HEK293 (cell line): ENCODE data around the gene LIPK.

Source experiments
- GFI1B ChIP-seq: fragments of 450-650 bp; formaldehyde crosslinking; IDR thresholded peaks from 2 replicates; pipeline ENCODE4 v1.5.1; 2016; ENCODE audit warnings: missing biosample characterization, missing genetic modification characterization
- KLF16 ChIP-seq: fragments of 450-650 bp; formaldehyde crosslinking; IDR thresholded peaks from 2 replicates; pipeline ENCODE4 v1.5.1; 2017; ENCODE audit warnings: missing biosample characterization, missing genetic modification characterization
- TCF7L2 ChIP-seq: IDR thresholded peaks from 2 replicates; pipeline ENCODE4 v1.6.1; 2011; ENCODE audit warnings: low read depth, mild to moderate bottlenecking, inconsistent platforms, low read length, moderate library complexity, borderline replicate concordance
- ZNF16 ChIP-seq: fragments of 450-650 bp; formaldehyde crosslinking; IDR thresholded peaks from 2 replicates; pipeline ENCODE4 v1.5.1; 2016; ENCODE audit warnings: low read depth, missing biosample characterization, missing genetic modification characterization
- ZNF274 ChIP-seq, 2 experiments: fragments of 200-500 bp in 1 of 2; fragments of 450-650 bp in 1 of 2; sonication (Bioruptor generic) in 1 of 2; formaldehyde crosslinking in 1 of 2; IDR thresholded peaks; 2 replicates each; pipeline versions ENCODE4 v1.5.1 to v1.6.1; 2014 to 2016; ENCODE audit warnings: borderline replicate concordance in 1 of 2, inconsistent platforms in 1 of 2, low read length in 1 of 2, missing biosample characterization in 1 of 2, missing genetic modification characterization in 1 of 2
- ZNF473 ChIP-seq: fragments of 450-650 bp; formaldehyde crosslinking; IDR thresholded peaks from 2 replicates; pipeline ENCODE4 v1.5.1; 2017; ENCODE audit warnings: missing biosample characterization, missing genetic modification characterization
- ZNF776 ChIP-seq: fragments of 450-650 bp; formaldehyde crosslinking; IDR thresholded peaks from 2 replicates; pipeline ENCODE4 v1.5.0; 2017; ENCODE audit warnings: missing biosample characterization, missing genetic modification characterization, borderline replicate concordance
- ZNF792 ChIP-seq: fragments of 450-650 bp; formaldehyde crosslinking; IDR thresholded peaks from 2 replicates; pipeline ENCODE4 v1.5.1; 2016; ENCODE audit warnings: missing biosample characterization, missing genetic modification characterization
- ZNF843 ChIP-seq: fragments of 450-650 bp; formaldehyde crosslinking; IDR thresholded peaks from 2 replicates; pipeline ENCODE4 v1.5.1; 2016; ENCODE audit warnings: missing biosample characterization, missing genetic modification characterization
- TF ChIP-seq, protein P1 (sequence below): fragments of 450-650 bp; formaldehyde crosslinking; IDR thresholded peaks from 2 replicates; pipeline ENCODE4 v1.5.1; 2016; ENCODE audit warnings: missing biosample characterization, missing genetic modification characterization, low read depth
- TF ChIP-seq, protein P2 (sequence below): fragments of 450-650 bp; formaldehyde crosslinking; IDR thresholded peaks from 2 replicates; pipeline ENCODE4 v1.5.1; 2016; ENCODE audit warnings: missing biosample characterization, missing genetic modification characterization
- TF ChIP-seq, protein P3 (sequence below): fragments of 450-650 bp; formaldehyde crosslinking; IDR thresholded peaks from 2 replicates; pipeline ENCODE4 v1.5.1; 2016; ENCODE audit warnings: missing biosample characterization, missing genetic modification characterization

DNA sequence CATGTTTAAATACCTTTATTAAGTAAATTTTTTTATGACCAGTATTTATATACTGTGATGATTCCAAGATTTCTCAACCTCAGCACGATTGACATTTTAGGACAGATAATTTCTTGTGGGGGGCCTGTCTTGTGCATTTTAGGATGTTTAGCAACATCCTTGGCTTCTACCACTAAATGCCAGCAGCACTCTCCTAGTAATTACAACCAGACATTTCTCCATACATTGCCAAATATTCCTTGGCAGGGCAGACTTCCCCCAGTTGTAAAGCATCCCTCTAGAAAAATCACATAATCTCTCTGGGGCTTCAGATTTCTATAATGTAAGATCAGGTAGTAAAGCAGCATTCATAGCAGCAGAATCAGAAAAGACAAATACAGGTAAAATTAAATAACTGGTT is 88.7 kb downstream of the LIPK start:
- TF ChIP-seq, protein P1, sequence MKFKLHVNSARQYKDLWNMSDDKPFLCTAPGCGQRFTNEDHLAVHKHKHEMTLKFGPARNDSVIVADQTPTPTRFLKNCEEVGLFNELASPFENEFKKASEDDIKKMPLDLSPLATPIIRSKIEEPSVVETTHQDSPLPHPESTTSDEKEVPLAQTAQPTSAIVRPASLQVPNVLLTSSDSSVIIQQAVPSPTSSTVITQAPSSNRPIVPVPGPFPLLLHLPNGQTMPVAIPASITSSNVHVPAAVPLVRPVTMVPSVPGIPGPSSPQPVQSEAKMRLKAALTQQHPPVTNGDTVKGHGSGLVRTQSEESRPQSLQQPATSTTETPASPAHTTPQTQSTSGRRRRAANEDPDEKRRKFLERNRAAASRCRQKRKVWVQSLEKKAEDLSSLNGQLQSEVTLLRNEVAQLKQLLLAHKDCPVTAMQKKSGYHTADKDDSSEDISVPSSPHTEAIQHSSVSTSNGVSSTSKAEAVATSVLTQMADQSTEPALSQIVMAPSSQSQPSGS (tag by site-specific recombination), result no peak
- TF ChIP-seq TCF7L2 (no peak), GFI1B (tag by site-specific recombination) (no peak), ZNF473 (tag by site-specific recombination) (no peak), KLF16 (tag by site-specific recombination) (no peak), ZNF274 (IDR thresholded peaks at IDR 0.05; ENCODE audit: low read length) (no peak), ZNF274 (tag by site-specific recombination; IDR thresholded peaks at IDR 0.05; ENCODE audit: borderline replicate concordance) (no peak), ZNF792 (tag by site-specific recombination) (no peak), ZNF843 (tag by site-specific recombination) (no peak), ZNF776 (tag by site-specific recombination) (no peak), ZNF16 (tag by site-specific recombination) (no peak)
- TF ChIP-seq, protein P2, sequence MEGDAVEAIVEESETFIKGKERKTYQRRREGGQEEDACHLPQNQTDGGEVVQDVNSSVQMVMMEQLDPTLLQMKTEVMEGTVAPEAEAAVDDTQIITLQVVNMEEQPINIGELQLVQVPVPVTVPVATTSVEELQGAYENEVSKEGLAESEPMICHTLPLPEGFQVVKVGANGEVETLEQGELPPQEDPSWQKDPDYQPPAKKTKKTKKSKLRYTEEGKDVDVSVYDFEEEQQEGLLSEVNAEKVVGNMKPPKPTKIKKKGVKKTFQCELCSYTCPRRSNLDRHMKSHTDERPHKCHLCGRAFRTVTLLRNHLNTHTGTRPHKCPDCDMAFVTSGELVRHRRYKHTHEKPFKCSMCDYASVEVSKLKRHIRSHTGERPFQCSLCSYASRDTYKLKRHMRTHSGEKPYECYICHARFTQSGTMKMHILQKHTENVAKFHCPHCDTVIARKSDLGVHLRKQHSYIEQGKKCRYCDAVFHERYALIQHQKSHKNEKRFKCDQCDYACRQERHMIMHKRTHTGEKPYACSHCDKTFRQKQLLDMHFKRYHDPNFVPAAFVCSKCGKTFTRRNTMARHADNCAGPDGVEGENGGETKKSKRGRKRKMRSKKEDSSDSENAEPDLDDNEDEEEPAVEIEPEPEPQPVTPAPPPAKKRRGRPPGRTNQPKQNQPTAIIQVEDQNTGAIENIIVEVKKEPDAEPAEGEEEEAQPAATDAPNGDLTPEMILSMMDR (tag by site-specific recombination), result no peak
- TF ChIP-seq, protein P3, sequence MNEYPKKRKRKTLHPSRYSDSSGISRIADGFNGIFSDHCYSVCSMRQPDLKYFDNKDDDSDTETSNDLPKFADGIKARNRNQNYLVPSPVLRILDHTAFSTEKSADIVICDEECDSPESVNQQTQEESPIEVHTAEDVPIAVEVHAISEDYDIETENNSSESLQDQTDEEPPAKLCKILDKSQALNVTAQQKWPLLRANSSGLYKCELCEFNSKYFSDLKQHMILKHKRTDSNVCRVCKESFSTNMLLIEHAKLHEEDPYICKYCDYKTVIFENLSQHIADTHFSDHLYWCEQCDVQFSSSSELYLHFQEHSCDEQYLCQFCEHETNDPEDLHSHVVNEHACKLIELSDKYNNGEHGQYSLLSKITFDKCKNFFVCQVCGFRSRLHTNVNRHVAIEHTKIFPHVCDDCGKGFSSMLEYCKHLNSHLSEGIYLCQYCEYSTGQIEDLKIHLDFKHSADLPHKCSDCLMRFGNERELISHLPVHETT (tag by site-specific recombination), result no peak
